GM12878 (cell line): ENCODE measurements around the gene TASL. TPM values are rescaled to one million over a fixed set of nuclear protein-coding genes. Genes with fewer than 3 reads are reported as not detected.
A peak's percentile ranks its signal among the peaks of the same experiment; 100 is the strongest.

ENCODE experiments used
- ATAC-seq: fragments of 200-7000 bp; cut with Tn5 transposase; 3 replicates; pipeline ENCODE4 v1.9.1; 2020; ENCODE audit warnings: mild to moderate bottlenecking, moderate library complexity
- BruUV-seq: library from RNA; stranded (reverse); fragments of 400-500 nt; replicated peaks from 2 replicates; lab custom pipeline; 2021; lab: Mats Ljungman, UMichigan
- CTCF ChIA-PET: fragments of 300-600 bp; sonication (Branson Sonifier 250); formaldehyde crosslinking; extraction: SDS; loops from one replicate; lab custom pipeline; 2021; ENCODE audit warnings: inconsistent platforms; lab: Yijun Ruan, JAX
- POLR2A ChIA-PET: fragments of 350-600 bp; formaldehyde crosslinking; extraction: SDS; loops from one replicate; lab custom pipeline; 2021; ENCODE audit warnings: inconsistent platforms; lab: Charles Lee
- RAD21 ChIA-PET: fragments of 300-600 bp; sonication (Branson Sonifier 250); formaldehyde crosslinking; loops from one replicate; lab custom pipeline; 2023; ENCODE audit warnings: antibody characterized with exemption; ENCODE audit not compliant: unreplicated experiment; lab: Charles Lee
- SMC1A ChIA-PET: fragments of 300-600 bp; sonication (Branson Sonifier 250); formaldehyde crosslinking; loops from one replicate; lab custom pipeline; 2023; ENCODE audit not compliant: unreplicated experiment, uncharacterized antibody; lab: Charles Lee
- DNase-seq: peaks from one replicate; pipeline ENCODE4 v3.0.0-alpha.2; 2011; ENCODE audit warnings: low read depth, low spot score
- FAIRE-seq: peaks from 3 replicates; lab custom pipeline; 2011; peaks lifted over from hg19 to GRCh38; lab: Jason Lieb, UNC
- H2AFZ ChIP-seq: 2 replicates; pipeline ENCODE4 v1.6.0; 2011; ENCODE audit warnings: low read depth, low read length, control low read depth; ENCODE audit not compliant: control insufficient read depth
- H3K27ac ChIP-seq: 2 replicates; pipeline ENCODE4 v1.5.1; 2011; ENCODE audit warnings: control low read depth; ENCODE audit not compliant: control insufficient read depth, insufficient read depth
- H3K27me3 ChIP-seq, 2 experiments: replicated peaks in 1 of 2; 2 replicates each; pipeline versions ENCODE4 v1.6.0 to v1.6.1; 2011; ENCODE audit warnings: low read length in 1 of 2; ENCODE audit not compliant: control insufficient read depth in 2 of 2, insufficient read depth in 2 of 2
- H3K36me3 ChIP-seq, 2 experiments: 2 replicates each; pipeline ENCODE4 v1.5.1; 2011; ENCODE audit warnings: low read length in 1 of 2; ENCODE audit not compliant: control insufficient read depth in 2 of 2, insufficient read depth in 2 of 2
- H3K4me1 ChIP-seq: 2 replicates; pipeline ENCODE4 v1.6.1; 2011; ENCODE audit warnings: mild to moderate bottlenecking, low read length, moderate library complexity, mixed read lengths; ENCODE audit not compliant: control insufficient read depth, insufficient read depth
- H3K4me2 ChIP-seq: 2 replicates; pipeline ENCODE4 v1.6.0; 2011; ENCODE audit warnings: control low read depth; ENCODE audit not compliant: control insufficient read depth, insufficient read depth
- H3K4me3 ChIP-seq: fragments of 200-600 bp; sonication (generic); 2 replicates; pipeline ENCODE4 v1.5.1; 2016
- H3K79me2 ChIP-seq: 2 replicates; pipeline ENCODE4 v1.6.0; 2011; ENCODE audit warnings: low read length; ENCODE audit not compliant: control insufficient read depth, insufficient read depth
- H3K9ac ChIP-seq: 2 replicates; pipeline ENCODE4 v1.8.0; 2011; ENCODE audit warnings: low read length, control low read depth, mixed read lengths; ENCODE audit not compliant: control insufficient read depth, insufficient read depth
- H3K9me3 ChIP-seq: replicated peaks from 3 replicates; pipeline ENCODE4 v1.5.1; 2011; ENCODE audit warnings: mild to moderate bottlenecking, low read length; ENCODE audit not compliant: control insufficient read depth, insufficient read depth
- H4K20me1 ChIP-seq: 2 replicates; pipeline ENCODE4 v1.6.0; 2011; ENCODE audit not compliant: control insufficient read depth, insufficient read depth
- CBX3 ChIP-seq: fragments of 200-600 bp; sonication (generic); IDR thresholded peaks from 2 replicates; pipeline ENCODE4 v1.6.1; 2016; ENCODE audit warnings: low read depth, borderline replicate concordance
- CREM ChIP-seq: IDR thresholded peaks from 2 replicates; pipeline ENCODE4 v1.6.1; 2014; ENCODE audit warnings: antibody characterized with exemption, low read depth
- ETV6 ChIP-seq, 2 experiments: fragments of 450-650 bp in 1 of 2; IDR thresholded peaks in 1 of 2; conservative IDR thresholded peaks in 1 of 2; 2 replicates each; pipeline ENCODE4 v1.6.1; 2014; ENCODE audit warnings: antibody characterized with exemption in 1 of 2, borderline replicate concordance in 1 of 2, low read depth in 1 of 2, mild to moderate bottlenecking in 1 of 2, moderate library complexity in 1 of 2
- JUNB ChIP-seq: IDR thresholded peaks from 2 replicates; pipeline ENCODE4 v1.6.1; 2016; ENCODE audit warnings: antibody characterized with exemption, mild to moderate bottlenecking
- NFXL1 ChIP-seq: fragments of 450-650 bp; IDR thresholded peaks from 2 replicates; pipeline ENCODE4 v1.6.1; 2017; ENCODE audit warnings: antibody characterized with exemption, mild to moderate bottlenecking, borderline replicate concordance
- POLR2AphosphoS2 ChIP-seq: IDR thresholded peaks from 2 replicates; pipeline ENCODE4 v1.6.1; 2011; ENCODE audit warnings: low read depth, mild to moderate bottlenecking, low read length, improper control_type of control experiment, moderate library complexity
- ZBTB40 ChIP-seq: fragments of 450-650 bp; IDR thresholded peaks from 2 replicates; pipeline ENCODE4 v1.6.1; 2016; ENCODE audit warnings: mild to moderate bottlenecking, moderate library complexity, borderline replicate concordance
- ZNF592 ChIP-seq: fragments of 450-650 bp; IDR thresholded peaks from 2 replicates; pipeline ENCODE4 v1.6.1; 2017; ENCODE audit warnings: mild to moderate bottlenecking, moderate library complexity
- WGBS: methylation state at CpG from one replicate; pipeline ENCODE4 v1.1.6; 2016; ENCODE audit warnings: low lambda C conversion rate; ENCODE audit not compliant: insufficient replicate concordance, insufficient coverage; ENCODE audit errors: missing lambda C conversion rate; 5-methylcytosine and 5-hydroxymethylcytosine counted together
- in situ Hi-C: fragments of 300-500 bp; cut with MboI; formaldehyde crosslinking; loops from 9 replicates; pipeline ENCODE4 v1.14.3; 2018; ENCODE audit warnings: mixed read lengths
- intact Hi-C: fragments of 100-400 bp; cut with micrococcal nuclease; formaldehyde crosslinking; loops from one replicate; pipeline ENCODE4 v1.14.2; 2022; ENCODE audit not compliant: unreplicated experiment
- polyA plus RNA-seq, 11 experiments: library from polyadenylated mRNA; depleted of rRNA in 4 of 11; unstranded in 6 of 11; stranded (reverse) in 5 of 11; fragments of >200 nt; fragmentation: Nextera tagmentation in 4 of 11; fragmentation: Illumina TruSeq in 1 of 11; extraction: Ambion mirVana in 4 of 11; extraction: Trizol in 1 of 11; gene quantifications; 1 replicate in 1 of 11; 2 replicates in 10 of 11; pipeline versions ENCODE4 v1.2.1 to v1.2.3, GENCODE V29; 2011 to 2016; ENCODE audit warnings: inconsistent platforms in 2 of 11, missing spikeins in 2 of 11, low read depth in 1 of 11
- total RNA-seq, 4 experiments: library from RNA; depleted of rRNA in 3 of 4; stranded (reverse); fragments of >200 nt in 3 of 4; fragmentation: Illumina TruSeq in 1 of 4; extraction: Trizol in 1 of 4; gene quantifications; 2 replicates each; pipeline versions ENCODE4 v1.2.1 to v1.2.3, GENCODE V29; 2013 to 2021

TASL gene
- total and polyA plus RNA-seq, 10 of the 15 experiments (the other 5 are each of a cell fraction or from before 2014, with no cell fraction given), result 12.4 to 107 (median 18.3) TPM

GRCh38 chrX:30615229-30615628 is 37.7 kb upstream of the TASL start:
- FAIRE-seq (no peak), ATAC-seq (no peak), DNase-seq (no peak)
- Histone ChIP-seq H3K4me1 (no peaks in the 10 kb centered on the region), H3K4me2 (no peak overlapping the region), H3K27ac (no peak overlapping the region), H4K20me1 (no peaks in the 10 kb centered on the region), H3K36me3 (no peaks in the 10 kb centered on the region), H3K79me2 (no peaks in the 10 kb centered on the region), H3K4me3 (no peak overlapping the region), H3K9me3 (no peaks in the 10 kb centered on the region; the same call in 1 of the 3 replicates), H3K9ac (no peak overlapping the region), H3K27me3 (no peaks in the 10 kb centered on the region), H2AFZ (no peak overlapping the region)
- POLR2A ChIA-PET, result no interaction called here
- WGBS, result 9% methylated on average over 4 of the region's 4 CpGs
- in situ Hi-C loops (no loop called here), intact Hi-C loops (no loop called here)
- RAD21 ChIA-PET, result no interaction called here
- BruUV-seq, result no TSS peak
- TF ChIP-seq POLR2AphosphoS2 (no peak), CREM (no peak), JUNB (peak; percentile 29; the same call in 1 of the 2 replicates)
- SMC1A ChIA-PET, result no interaction called here
- CTCF ChIA-PET, result no interaction called here

- intact Hi-C loops, result no loop called here
- RAD21 ChIA-PET, result interaction anchor here (1.0 kb wide), 1 partner anchor 20 kb away, joined by 4 read pairs; no protein-coding TSS in a partner anchor
- in situ Hi-C loops, result no loop called here
- Histone ChIP-seq H3K9me3 (no peaks in the 10 kb centered on the region; the same call in 1 of the 3 replicates), H3K9ac (no peak overlapping the region), H3K4me1 (no peaks in the 10 kb centered on the region), H3K27me3 (no peaks in the 10 kb centered on the region), H3K36me3 (no peaks in the 10 kb centered on the region), H3K4me3 (no peak overlapping the region), H2AFZ (no peak overlapping the region), H4K20me1 (no peaks in the 10 kb centered on the region), H3K27ac (no peak overlapping the region), H3K4me2 (no peak overlapping the region), H3K79me2 (no peaks in the 10 kb centered on the region)
- DNase-seq, result no peak
- no peak for ATAC-seq
- POLR2A ChIA-PET, result no interaction called here
- BruUV-seq, result no TSS peak
- CTCF ChIA-PET, result no interaction called here
- no peak for FAIRE-seq
- WGBS, result 11% methylated on average over 5 of the region's 5 CpGs
- SMC1A ChIA-PET, result no interaction called here
- TF ChIP-seq ETV6 (conservative IDR thresholded peaks at IDR 0.05 in 1 of 2, IDR thresholded peaks at IDR 0.05 in 1 of 2; ENCODE audit: borderline replicate concordance in 1 of 2, low read depth in 1 of 2) (no peak), ZBTB40 (no peak), CBX3 (no peak), NFXL1 (no peak), ZNF592 (no peak)
These were observed 36.2 kb upstream of the TASL start for GRCh38 chrX:30613721-30614120.
